ENCODE data around the gene DNAI7. TPM values are rescaled to one million over a fixed set of nuclear protein-coding genes. Genes with fewer than 3 reads are reported as not detected.

Gene DNAI7
- polyA plus RNA-seq, 1 of the 3 experiments (the other 2 are of a cell fraction), result 0.30 TPM

DNA sequence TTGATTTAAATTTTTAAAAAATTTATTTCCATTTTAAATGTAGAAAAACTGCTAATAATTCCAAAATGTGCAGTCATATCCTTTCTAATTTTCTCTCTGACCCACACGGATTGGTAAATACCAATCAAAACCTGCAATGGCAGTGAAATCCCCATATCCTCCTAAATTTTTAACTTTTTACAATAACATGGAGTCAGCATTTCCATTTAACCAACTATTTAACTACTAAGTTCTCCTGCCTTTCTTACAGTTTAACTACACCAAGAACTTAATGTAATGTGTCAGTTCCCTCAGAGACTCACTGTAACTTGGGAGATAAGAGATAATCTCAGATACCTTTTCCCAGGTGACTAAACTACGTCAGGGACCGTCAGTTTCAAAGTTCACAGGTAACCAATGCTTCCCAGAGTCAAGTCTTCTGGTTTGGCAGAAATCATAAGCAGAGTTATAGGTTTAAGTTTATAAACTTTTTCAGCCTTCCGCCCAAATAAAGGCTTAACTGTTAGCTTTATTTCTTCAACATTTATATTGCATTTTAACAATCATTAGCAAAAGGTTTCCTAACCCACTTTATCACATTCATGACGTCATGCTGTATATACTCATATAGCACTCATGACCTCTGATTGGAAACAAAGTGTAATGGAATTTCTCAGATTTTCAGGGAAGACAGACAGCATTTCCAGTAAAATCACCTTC, 48.2 kb upstream of the DNAI7 start:
- no peaks in the 10 kb centered on the region for H3K27me3 ChIP-seq (ENCODE audit: insufficient read depth)
- POLR2A ChIA-PET, result no interaction called here
- H3K36me3 ChIP-seq (replicated peaks in 1 of 2; ENCODE audit: control insufficient read depth in 1 of 2, insufficient read depth in 2 of 2, low read length in 1 of 2), result peaks cover 46 to 56% of the 10 kb centered on the region in 2 experiments
- H3K79me2 ChIP-seq (ENCODE audit: insufficient read depth), result peaks cover 90% of the 10 kb centered on the region
- no peaks in the 10 kb centered on the region for H3K9me2 ChIP-seq
- TF ChIP-seq SIN3A (IDR thresholded peaks at IDR 0.05; ENCODE audit: borderline replicate concordance, low read depth, low read length) (no peak), NRF1 (IDR thresholded peaks at IDR 0.05; ENCODE audit: low read depth, low read length) (no peak)
- TF ChIP-seq, protein P1, sequence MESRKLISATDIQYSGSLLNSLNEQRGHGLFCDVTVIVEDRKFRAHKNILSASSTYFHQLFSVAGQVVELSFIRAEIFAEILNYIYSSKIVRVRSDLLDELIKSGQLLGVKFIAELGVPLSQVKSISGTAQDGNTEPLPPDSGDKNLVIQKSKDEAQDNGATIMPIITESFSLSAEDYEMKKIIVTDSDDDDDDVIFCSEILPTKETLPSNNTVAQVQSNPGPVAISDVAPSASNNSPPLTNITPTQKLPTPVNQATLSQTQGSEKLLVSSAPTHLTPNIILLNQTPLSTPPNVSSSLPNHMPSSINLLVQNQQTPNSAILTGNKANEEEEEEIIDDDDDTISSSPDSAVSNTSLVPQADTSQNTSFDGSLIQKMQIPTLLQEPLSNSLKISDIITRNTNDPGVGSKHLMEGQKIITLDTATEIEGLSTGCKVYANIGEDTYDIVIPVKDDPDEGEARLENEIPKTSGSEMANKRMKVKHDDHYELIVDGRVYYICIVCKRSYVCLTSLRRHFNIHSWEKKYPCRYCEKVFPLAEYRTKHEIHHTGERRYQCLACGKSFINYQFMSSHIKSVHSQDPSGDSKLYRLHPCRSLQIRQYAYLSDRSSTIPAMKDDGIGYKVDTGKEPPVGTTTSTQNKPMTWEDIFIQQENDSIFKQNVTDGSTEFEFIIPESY (IDR thresholded peaks at IDR 0.05; ENCODE audit: borderline replicate concordance, low read depth), result no peak
- 81% methylated on average over 5 of the region's 5 CpGs for WGBS (ENCODE audit: low lambda C conversion rate)
- no peak overlapping the region for H3K4me3 ChIP-seq (ENCODE audit: low read depth in 2 of 2, low read length in 1 of 2)
- H3F3A ChIP-seq (replicated peaks; ENCODE audit: insufficient read depth), result no peaks in the 10 kb centered on the region
- DNase-seq, result no peak
- H3K9ac ChIP-seq, result no peak overlapping the region
- peak overlapping the region in 1 of 2 experiments; percentile 10; a peak in 1 of 4 replicates for H3K27ac ChIP-seq (ENCODE audit: low read depth in 2 of 2, low read length in 1 of 2)
- H3K4me2 ChIP-seq, result no peak overlapping the region
- no peak overlapping the region for H2AFZ ChIP-seq (ENCODE audit: low read depth)
- CTCF ChIA-PET, result no interaction called here
- H3K4me1 ChIP-seq (ENCODE audit: control insufficient read depth in 1 of 2, insufficient read depth in 2 of 2, low read depth in 1 of 2, low read length in 1 of 2), result peaks cover 0 to 3% of the 10 kb centered on the region in 2 experiments; a peak in 1 of 4 replicates
- H4K20me1 ChIP-seq (ENCODE audit: insufficient read depth), result peaks cover 20% of the 10 kb centered on the region
- H3K9me3 ChIP-seq, result no peaks in the 10 kb centered on the region

DNA sequence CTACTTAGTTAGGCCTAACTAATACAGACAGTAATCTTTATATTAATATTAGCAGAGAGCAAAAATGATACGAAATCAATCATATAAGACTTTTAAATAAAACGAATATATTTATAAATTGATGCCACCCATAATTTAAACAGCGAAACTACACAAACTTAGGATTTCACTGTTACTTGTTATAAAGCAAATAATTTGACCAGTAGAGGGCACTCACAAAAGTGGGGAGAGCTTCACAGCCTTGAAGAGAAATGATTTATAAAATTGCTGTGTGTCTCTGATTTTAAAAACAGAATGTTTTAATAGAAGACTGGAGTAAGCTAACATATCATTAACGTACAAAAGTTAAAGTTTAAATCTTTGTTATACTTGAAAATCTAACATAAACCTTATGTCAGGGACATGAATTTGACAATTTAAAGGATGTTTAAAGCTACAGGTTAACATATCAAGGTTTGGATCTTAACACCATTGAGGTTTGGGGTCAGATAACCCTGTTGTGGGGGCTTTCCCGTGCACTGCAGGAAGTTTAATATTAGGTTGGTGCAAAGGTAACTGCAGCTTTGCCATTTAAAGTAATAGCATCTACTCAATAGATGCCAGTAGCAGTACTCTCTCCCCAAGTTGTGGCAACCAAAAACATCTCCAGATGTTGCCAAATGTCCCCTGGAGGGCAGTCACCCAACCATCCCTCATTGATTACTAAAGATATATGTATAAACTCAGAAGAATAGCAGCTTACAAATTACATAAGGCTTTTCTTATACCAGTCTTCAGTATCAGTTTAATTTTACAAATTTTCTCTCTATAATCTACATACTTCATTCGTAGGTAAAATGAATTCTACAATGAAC, 46.4 kb upstream of the DNAI7 start:
- peak; percentile 27 for DNase-seq
- Histone ChIP-seq H3F3A (replicated peaks; ENCODE audit: insufficient read depth) (no peaks in the 10 kb centered on the region), H3K9me3 (no peaks in the 10 kb centered on the region), H3K4me3 (ENCODE audit: low read depth in 2 of 2, low read length in 1 of 2) (no peak overlapping the region; a peak in 1 of 4 replicates), H4K20me1 (ENCODE audit: insufficient read depth) (peaks cover 9% of the 10 kb centered on the region), H3K9ac (no peak overlapping the region), H2AFZ (ENCODE audit: low read depth) (no peak overlapping the region), H3K9me2 (no peaks in the 10 kb centered on the region), H3K36me3 (replicated peaks in 1 of 2; ENCODE audit: control insufficient read depth in 1 of 2, insufficient read depth in 2 of 2, low read length in 1 of 2) (peaks cover 56 to 65% of the 10 kb centered on the region in 2 experiments), H3K4me1 (ENCODE audit: control insufficient read depth in 1 of 2, insufficient read depth in 2 of 2, low read depth in 1 of 2, low read length in 1 of 2) (peaks cover 0 to 3% of the 10 kb centered on the region in 2 experiments; a peak in 1 of 4 replicates), H3K27me3 (ENCODE audit: insufficient read depth) (no peaks in the 10 kb centered on the region), H3K27ac (ENCODE audit: low read depth in 2 of 2, low read length in 1 of 2) (no peak overlapping the region; a peak in 1 of 4 replicates), H3K79me2 (ENCODE audit: insufficient read depth) (peaks cover 89% of the 10 kb centered on the region), H3K4me2 (no peak overlapping the region)
- CTCF ChIA-PET, result interaction anchor here (0.7 to 2.4 kb wide), 36 partner anchors 10 to 880 kb away, joined by 3 to 15 read pairs (median 4); partner anchors contain the start of gene KRAS
- POLR2A ChIA-PET, result interaction anchor here (1.0 kb wide), 2 partner anchors 10 to 146 kb away, joined by 4 read pairs; partner anchors contain the start of gene KRAS
- WGBS (ENCODE audit: low lambda C conversion rate), result 35% methylated on average over 6 of the region's 6 CpGs
- TF ChIP-seq JUND (IDR thresholded peaks at IDR 0.05), result no peak
- no peak for TF ChIP-seq ELF1 (IDR thresholded peaks at IDR 0.05)
- TF ChIP-seq FOXM1 (IDR thresholded peaks at IDR 0.05; ENCODE audit: low read depth), result no peak
- TF ChIP-seq TAF1 (IDR thresholded peaks at IDR 0.05; ENCODE audit: borderline replicate concordance, low read depth, low read length), result no peak
- TF ChIP-seq RXRA (IDR thresholded peaks at IDR 0.05; ENCODE audit: borderline replicate concordance, low read depth), result no peak
- TF ChIP-seq FOXJ3 (CRISPR knock-in tag; IDR thresholded peaks at IDR 0.05), result no peak
- TF ChIP-seq CHD2 (IDR thresholded peaks at IDR 0.05; ENCODE audit: low read length, partially characterized antibody), result no peak
- no peak for TF ChIP-seq FOSL2 (IDR thresholded peaks at IDR 0.05; ENCODE audit: borderline replicate concordance, low read depth)
- no peak for TF ChIP-seq MXI1 (IDR thresholded peaks at IDR 0.05; ENCODE audit: low read depth, low read length)
- no peak for TF ChIP-seq YY1 (IDR thresholded peaks at IDR 0.05; ENCODE audit: low read depth)
- TF ChIP-seq, protein P2, sequence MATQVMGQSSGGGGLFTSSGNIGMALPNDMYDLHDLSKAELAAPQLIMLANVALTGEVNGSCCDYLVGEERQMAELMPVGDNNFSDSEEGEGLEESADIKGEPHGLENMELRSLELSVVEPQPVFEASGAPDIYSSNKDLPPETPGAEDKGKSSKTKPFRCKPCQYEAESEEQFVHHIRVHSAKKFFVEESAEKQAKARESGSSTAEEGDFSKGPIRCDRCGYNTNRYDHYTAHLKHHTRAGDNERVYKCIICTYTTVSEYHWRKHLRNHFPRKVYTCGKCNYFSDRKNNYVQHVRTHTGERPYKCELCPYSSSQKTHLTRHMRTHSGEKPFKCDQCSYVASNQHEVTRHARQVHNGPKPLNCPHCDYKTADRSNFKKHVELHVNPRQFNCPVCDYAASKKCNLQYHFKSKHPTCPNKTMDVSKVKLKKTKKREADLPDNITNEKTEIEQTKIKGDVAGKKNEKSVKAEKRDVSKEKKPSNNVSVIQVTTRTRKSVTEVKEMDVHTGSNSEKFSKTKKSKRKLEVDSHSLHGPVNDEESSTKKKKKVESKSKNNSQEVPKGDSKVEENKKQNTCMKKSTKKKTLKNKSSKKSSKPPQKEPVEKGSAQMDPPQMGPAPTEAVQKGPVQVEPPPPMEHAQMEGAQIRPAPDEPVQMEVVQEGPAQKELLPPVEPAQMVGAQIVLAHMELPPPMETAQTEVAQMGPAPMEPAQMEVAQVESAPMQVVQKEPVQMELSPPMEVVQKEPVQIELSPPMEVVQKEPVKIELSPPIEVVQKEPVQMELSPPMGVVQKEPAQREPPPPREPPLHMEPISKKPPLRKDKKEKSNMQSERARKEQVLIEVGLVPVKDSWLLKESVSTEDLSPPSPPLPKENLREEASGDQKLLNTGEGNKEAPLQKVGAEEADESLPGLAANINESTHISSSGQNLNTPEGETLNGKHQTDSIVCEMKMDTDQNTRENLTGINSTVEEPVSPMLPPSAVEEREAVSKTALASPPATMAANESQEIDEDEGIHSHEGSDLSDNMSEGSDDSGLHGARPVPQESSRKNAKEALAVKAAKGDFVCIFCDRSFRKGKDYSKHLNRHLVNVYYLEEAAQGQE (IDR thresholded peaks at IDR 0.05; ENCODE audit: low read depth, low read length), result no peak
- TF ChIP-seq EZH2phosphoT487 (IDR thresholded peaks at IDR 0.05; ENCODE audit: borderline replicate concordance, low read depth), result no peak
- TF ChIP-seq NFIC (IDR thresholded peaks at IDR 0.05; ENCODE audit: borderline replicate concordance), result no peak
- peak; percentile 72 for TF ChIP-seq RAD21 (IDR thresholded peaks at IDR 0.05; ENCODE audit: low read length)
- no peak for TF ChIP-seq POLR2AphosphoS5 (IDR thresholded peaks at IDR 0.05; ENCODE audit: low read depth, low read length)
- peak; percentile 61 for TF ChIP-seq SMC3 (IDR thresholded peaks at IDR 0.05; ENCODE audit: low read depth, low read length)
- no peak for TF ChIP-seq TEAD4 (IDR thresholded peaks at IDR 0.05; ENCODE audit: borderline replicate concordance, insufficient read depth)

Measured in SK-N-SH (cell line).